ENCODE data around the gene TBC1D22A.

- no peak for TF ChIP-seq CTCF (IDR thresholded peaks at IDR 0.05; ENCODE audit: low read depth, low read length, missing input control)
- no peak for TF ChIP-seq GABPA (IDR thresholded peaks at IDR 0.05 in 1 of 2, conservative IDR thresholded peaks at IDR 0.05 in 1 of 2)
- no peak for TF ChIP-seq RAD21 (IDR thresholded peaks at IDR 0.05)
- TF ChIP-seq JUND (IDR thresholded peaks at IDR 0.05), result no peak
Observed at GRCh38 chr22:47171441-47172221, 409.2 kb downstream of the TBC1D22A start.
